PC-9 (cell line): ENCODE results near the gene STOX2. TPM values are rescaled to one million over a fixed set of nuclear protein-coding genes. Genes with fewer than 3 reads are reported as not detected.

Source experiments
- BruUV-seq: library from RNA; stranded (reverse); fragments of 400-500 nt; replicated peaks from 2 replicates; lab custom pipeline; 2021; lab: Mats Ljungman, UMichigan
- CTCF ChIA-PET: fragments of 300-600 bp; sonication (Branson Sonifier 250); formaldehyde crosslinking; loops from one replicate; lab custom pipeline; 2022; ENCODE audit warnings: antibody characterized with exemption; lab: Charles Lee
- POLR2A ChIA-PET: fragments of 300-600 bp; sonication (Branson Sonifier 250); formaldehyde crosslinking; loops from one replicate; lab custom pipeline; 2022; ENCODE audit warnings: antibody characterized with exemption; ENCODE audit not compliant: unreplicated experiment; lab: Charles Lee
- DNase-seq, 2 experiments: peaks; one replicate each; pipeline versions ENCODE4 v3.0.0 to v3.0.0-alpha.2; 2015 to 2022; ENCODE audit warnings: mixed read lengths in 1 of 2
- H2AFZ ChIP-seq: fragments of 200-600 bp; sonication (generic); 2 replicates; pipeline ENCODE4 v1.8.1; 2017; ENCODE audit warnings: antibody characterized with exemption
- H3F3A ChIP-seq: fragments of 200-600 bp; sonication (generic); 2 replicates; pipeline ENCODE4 v1.8.1; 2017; ENCODE audit warnings: antibody characterized with exemption, mild to moderate bottlenecking, low read depth; ENCODE audit not compliant: insufficient read depth
- H3K27ac ChIP-seq: fragments of 200-600 bp; sonication (generic); 2 replicates; pipeline ENCODE4 v1.6.1; 2016; ENCODE audit warnings: mixed run types
- H3K27me3 ChIP-seq: fragments of 200-600 bp; sonication (generic); 2 replicates; pipeline ENCODE4 v1.6.1; 2016; ENCODE audit warnings: low read depth, mixed run types; ENCODE audit not compliant: insufficient read depth
- H3K36me3 ChIP-seq: fragments of 200-600 bp; sonication (generic); 2 replicates; pipeline ENCODE4 v1.6.1; 2016; ENCODE audit warnings: low read depth, mixed run types
- H3K4me1 ChIP-seq: fragments of 200-600 bp; sonication (generic); replicated peaks from 2 replicates; pipeline ENCODE4 v1.6.1; 2016; ENCODE audit warnings: mixed run types; ENCODE audit not compliant: insufficient read depth
- H3K4me2 ChIP-seq: fragments of 200-600 bp; sonication (generic); 2 replicates; pipeline ENCODE4 v1.6.1; 2017; ENCODE audit warnings: mixed run types
- H3K4me3 ChIP-seq: fragments of 200-600 bp; sonication (generic); 2 replicates; pipeline ENCODE4 v1.6.1; 2016; ENCODE audit warnings: mixed run types
- H3K79me2 ChIP-seq: fragments of 200-600 bp; sonication (generic); 2 replicates; pipeline ENCODE4 v1.6.1; 2017; ENCODE audit warnings: low read depth, mixed run types
- H3K9me2 ChIP-seq: fragments of 200-600 bp; sonication (generic); 2 replicates; pipeline ENCODE4 v1.8.1; 2017; ENCODE audit warnings: mild to moderate bottlenecking; ENCODE audit not compliant: insufficient read depth
- H3K9me3 ChIP-seq: fragments of 200-600 bp; sonication (generic); 2 replicates; pipeline ENCODE4 v1.8.1; 2016; ENCODE audit warnings: low read depth; ENCODE audit not compliant: insufficient read depth
- H4K20me1 ChIP-seq: fragments of 200-600 bp; sonication (generic); 2 replicates; pipeline ENCODE4 v1.8.1; 2017; ENCODE audit not compliant: insufficient read depth
- CTCF ChIP-seq: fragments of 200-600 bp; sonication (generic); conservative IDR thresholded peaks from 2 replicates; pipeline ENCODE4 v1.6.1; 2017; ENCODE audit warnings: mixed run types, antibody characterized with exemption, mild to moderate bottlenecking, moderate library complexity
- EZH2 ChIP-seq: fragments of 200-600 bp; sonication (generic); IDR thresholded peaks from 2 replicates; pipeline ENCODE4 v1.8.0; 2017; ENCODE audit warnings: antibody characterized with exemption, low read depth
- intact Hi-C: fragments of 100-400 bp; cut with micrococcal nuclease; formaldehyde crosslinking; loops from one replicate; pipeline ENCODE4 v1.10.0; 2022; ENCODE audit not compliant: unreplicated experiment
- total RNA-seq: library from RNA; stranded (reverse); gene quantifications from 2 replicates; pipeline ENCODE4 v1.2.3, GENCODE V29; 2021

Gene STOX2
- total RNA-seq, 1 experiment from 2014 or later, result 4.5 TPM

GRCh38 chr4:183878251-183878970, 26.7 kb upstream of the STOX2 start:
- Histone ChIP-seq H3F3A (no peaks in the 10 kb centered on the region), H3K9me2 (no peaks in the 10 kb centered on the region), H3K4me3 (no peak overlapping the region), H2AFZ (no peak overlapping the region), H3K9me3 (no peaks in the 10 kb centered on the region), H3K4me1 (no peaks in the 10 kb centered on the region), H3K27ac (no peak overlapping the region), H3K27me3 (no peaks in the 10 kb centered on the region), H3K36me3 (no peaks in the 10 kb centered on the region), H4K20me1 (no peaks in the 10 kb centered on the region), H3K4me2 (no peak overlapping the region), H3K79me2 (no peaks in the 10 kb centered on the region)
- DNase-seq, result no peak
- ChIA-PET CTCF (no interaction called here), POLR2A (no interaction called here)
- TF ChIP-seq EZH2 (no peak), CTCF (no peak)
- no TSS peak for BruUV-seq
- intact Hi-C loops, result no loop called here

GRCh38 chr4:183885205-183885720, 19.8 kb upstream of the STOX2 start:
- POLR2A ChIA-PET, result interaction anchor here (0.5 kb wide), 1 partner anchor 652 kb away, joined by 4 read pairs; no protein-coding TSS in a partner anchor
- Histone ChIP-seq H4K20me1 (no peaks in the 10 kb centered on the region), H3K4me3 (no peak overlapping the region), H3K79me2 (no peaks in the 10 kb centered on the region), H3K4me1 (no peaks in the 10 kb centered on the region), H3F3A (no peaks in the 10 kb centered on the region), H3K27ac (no peak overlapping the region), H2AFZ (no peak overlapping the region), H3K9me3 (no peaks in the 10 kb centered on the region), H3K27me3 (no peaks in the 10 kb centered on the region), H3K9me2 (no peaks in the 10 kb centered on the region), H3K4me2 (no peak overlapping the region), H3K36me3 (no peaks in the 10 kb centered on the region)
- CTCF ChIA-PET, result interaction anchor here (0.6 kb wide), 1 partner anchor 298 kb away, joined by 9 read pairs; no protein-coding TSS in a partner anchor
- no peak for DNase-seq
- intact Hi-C loops, result no loop called here
- no TSS peak for BruUV-seq
- no peak for TF ChIP-seq EZH2
- no peak for TF ChIP-seq CTCF

GRCh38 chr4:183887351-183887750, 17.8 kb upstream of the STOX2 start:
- Histone ChIP-seq H4K20me1 (no peaks in the 10 kb centered on the region), H3K27me3 (no peaks in the 10 kb centered on the region), H3K9me3 (no peaks in the 10 kb centered on the region), H3K36me3 (no peaks in the 10 kb centered on the region), H3K9me2 (no peaks in the 10 kb centered on the region), H3K27ac (no peak overlapping the region), H3K4me3 (no peak overlapping the region), H3K79me2 (no peaks in the 10 kb centered on the region), H3K4me2 (no peak overlapping the region), H3F3A (no peaks in the 10 kb centered on the region), H3K4me1 (no peaks in the 10 kb centered on the region), H2AFZ (no peak overlapping the region)
- intact Hi-C loops, result no loop called here
- CTCF ChIA-PET, result no interaction called here
- BruUV-seq, result no TSS peak
- DNase-seq, result no peak
- TF ChIP-seq EZH2, result no peak
- no peak for TF ChIP-seq CTCF
- POLR2A ChIA-PET, result no interaction called here
